ENCODE results near the gene GLYATL1.

- TF ChIP-seq EZH2 (IDR thresholded peaks at IDR 0.05; ENCODE audit: insufficient read depth, poor library complexity, severe bottlenecking) (no peak), EZH2phosphoT487 (IDR thresholded peaks at IDR 0.05; ENCODE audit: insufficient read depth, low read depth) (no peak)
Measured at GRCh38 chr11:58922479-58922878, 16.8 kb upstream of the GLYATL1 start.
